Measurements from ENCODE around the gene SFT2D1.
A peak's percentile ranks its signal among the peaks of the same experiment; 100 is the strongest.
"Not testable (repeated sequence)": the region's sequence is repeated elsewhere in the genome, so short reads cannot be mapped to it uniquely, and the experiment has no call there.

SFT2D1 gene

GRCh38 chr6:166354965-166355364, 12.6 kb upstream of the SFT2D1 start:
- peaks cover 41 to 42% of the 10 kb centered on the region in 2 donors for H3K27me3 Mint-ChIP-seq
- DNase-seq = no peak
- no peaks in the 10 kb centered on the region for H3K9me3 Mint-ChIP-seq
- ATAC-seq (replicated peaks) = no peak
- H3K27ac Mint-ChIP-seq = no peak overlapping the region
- H3K4me3 Mint-ChIP-seq = no peak overlapping the region
- H3K4me1 Mint-ChIP-seq (ENCODE audit: low read depth in 2 of 2) = no peaks in the 10 kb centered on the region
- no peaks in the 10 kb centered on the region for H3K36me3 Mint-ChIP-seq (ENCODE audit: insufficient read depth)

- Mint-ChIP-seq H3K36me3 (ENCODE audit: insufficient read depth) (no peaks in the 10 kb centered on the region), H3K27ac (no peak overlapping the region), H3K27me3 (peaks cover 33 to 36% of the 10 kb centered on the region in 2 donors), H3K4me3 (no peak overlapping the region), H3K9me3 (no peaks in the 10 kb centered on the region), H3K4me1 (ENCODE audit: low read depth in 2 of 2) (no peaks in the 10 kb centered on the region)
- ATAC-seq (replicated peaks) = no peak
- no peak for DNase-seq
Observed at GRCh38 chr6:166354143-166354542, 11.8 kb upstream of the SFT2D1 start.

GRCh38 chr6:166353507-166353906, 11.2 kb upstream of the SFT2D1 start:
- no peaks in the 10 kb centered on the region for H3K9me3 Mint-ChIP-seq

GRCh38 chr6:166352923-166353322, 10.6 kb upstream of the SFT2D1 start:
- no peaks in the 10 kb centered on the region for H3K4me1 Mint-ChIP-seq (ENCODE audit: low read depth in 2 of 2)
- peaks cover 21 to 28% of the 10 kb centered on the region in 2 donors for H3K27me3 Mint-ChIP-seq
- ATAC-seq (replicated peaks) (no peak), DNase-seq (no peak)
- no peaks in the 10 kb centered on the region for H3K36me3 Mint-ChIP-seq (ENCODE audit: insufficient read depth)
- H3K9me3 Mint-ChIP-seq = no peaks in the 10 kb centered on the region
- no peak overlapping the region for H3K27ac Mint-ChIP-seq
- H3K4me3 Mint-ChIP-seq = no peak overlapping the region

More at GRCh38 chr6:166353507-166353906, 11.2 kb upstream of the SFT2D1 start:
- H3K4me3 Mint-ChIP-seq = no peak overlapping the region
- DNase-seq = no peak
- ATAC-seq (replicated peaks) = no peak
- H3K4me1 Mint-ChIP-seq (ENCODE audit: low read depth in 2 of 2) = no peaks in the 10 kb centered on the region
- no peaks in the 10 kb centered on the region for H3K36me3 Mint-ChIP-seq (ENCODE audit: insufficient read depth)
- H3K27ac Mint-ChIP-seq = no peak overlapping the region
- peaks cover 27 to 34% of the 10 kb centered on the region in 2 donors for H3K27me3 Mint-ChIP-seq

- peak; percentile 40 for ATAC-seq (replicated peaks)
- Mint-ChIP-seq H3K4me1 (ENCODE audit: low read depth in 2 of 2) (no peaks in the 10 kb centered on the region), H3K36me3 (ENCODE audit: insufficient read depth) (no peaks in the 10 kb centered on the region), H3K27ac (no peak overlapping the region), H3K9me3 (no peaks in the 10 kb centered on the region), H3K27me3 (peaks cover 21 to 28% of the 10 kb centered on the region in 2 donors), H3K4me3 (no peak overlapping the region)
- DNase-seq = no peak
Observed at GRCh38 chr6:166351715-166352285, 9.5 kb upstream of the SFT2D1 start.

DNA sequence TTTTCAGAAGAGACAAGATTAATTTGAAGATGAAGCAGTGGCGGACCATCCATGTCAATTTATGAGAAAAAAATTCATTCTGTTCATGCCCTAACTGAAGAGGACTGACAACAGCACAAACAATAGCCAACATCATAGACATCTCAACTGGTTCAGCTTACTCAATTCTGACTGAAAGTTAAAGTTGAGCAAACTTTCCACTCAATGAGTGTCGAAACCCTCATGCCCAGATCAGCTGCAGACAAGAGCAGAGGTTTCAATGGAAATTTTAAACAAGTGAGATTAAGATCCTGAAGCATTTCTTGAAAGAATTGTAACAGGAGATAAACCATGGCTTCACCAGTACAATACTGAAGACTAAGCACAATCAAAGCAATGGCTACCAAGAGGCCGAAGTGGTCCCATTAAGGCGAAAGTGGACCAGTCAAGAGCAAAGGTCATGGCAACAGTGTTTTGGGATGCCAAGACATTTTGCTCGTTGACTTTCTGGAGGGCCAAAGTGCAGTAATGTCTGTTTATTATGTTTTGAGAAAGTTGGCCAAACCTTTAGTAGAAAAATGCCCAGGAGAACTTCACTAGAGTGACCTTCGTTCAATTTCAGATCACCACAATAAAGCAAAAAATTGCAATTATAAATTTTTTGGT, 6.1 kb upstream of the SFT2D1 start:
- no peaks in the 10 kb centered on the region for H3K4me1 Mint-ChIP-seq (ENCODE audit: low read depth in 2 of 2)
- no peaks in the 10 kb centered on the region for H3K36me3 Mint-ChIP-seq (ENCODE audit: insufficient read depth)
- no peak for ATAC-seq (replicated peaks)
- H3K9me3 Mint-ChIP-seq = no peaks in the 10 kb centered on the region
- no peak overlapping the region for H3K4me3 Mint-ChIP-seq
- no peak overlapping the region for H3K27ac Mint-ChIP-seq
- peaks cover 8 to 10% of the 10 kb centered on the region in 2 donors for H3K27me3 Mint-ChIP-seq
- DNase-seq = no peak

DNA sequence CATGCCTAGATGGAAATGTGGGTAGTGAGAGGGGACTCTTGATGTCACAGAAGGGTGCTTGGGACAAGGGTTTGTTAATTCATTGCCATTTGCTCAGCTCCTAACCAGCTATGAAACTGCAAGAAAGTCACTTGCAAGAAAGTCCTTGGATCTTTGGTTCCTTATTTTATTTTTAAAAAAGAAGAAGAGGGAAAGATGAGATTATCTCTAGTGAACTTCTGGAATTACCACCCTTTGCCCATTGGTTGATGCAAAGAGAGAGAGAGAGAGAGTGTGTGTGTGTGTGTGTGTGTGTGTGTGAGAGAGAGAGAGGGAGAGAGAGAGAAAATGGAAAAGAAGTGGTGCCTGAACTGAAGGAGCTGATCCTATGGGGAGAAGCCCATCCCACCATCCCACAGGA, 4.6 kb upstream of the SFT2D1 start:
- H3K4me3 Mint-ChIP-seq = no peak overlapping the region
- peaks cover 3% of the 10 kb centered on the region for H3K36me3 Mint-ChIP-seq (ENCODE audit: insufficient read depth)
- no peak for ATAC-seq (replicated peaks)
- H3K27me3 Mint-ChIP-seq = peaks cover 5% of the 10 kb centered on the region in 2 donors
- no peaks in the 10 kb centered on the region for H3K9me3 Mint-ChIP-seq
- H3K4me1 Mint-ChIP-seq (ENCODE audit: low read depth in 2 of 2) = no peaks in the 10 kb centered on the region
- H3K27ac Mint-ChIP-seq = no peak overlapping the region
- no peak for DNase-seq

DNA sequence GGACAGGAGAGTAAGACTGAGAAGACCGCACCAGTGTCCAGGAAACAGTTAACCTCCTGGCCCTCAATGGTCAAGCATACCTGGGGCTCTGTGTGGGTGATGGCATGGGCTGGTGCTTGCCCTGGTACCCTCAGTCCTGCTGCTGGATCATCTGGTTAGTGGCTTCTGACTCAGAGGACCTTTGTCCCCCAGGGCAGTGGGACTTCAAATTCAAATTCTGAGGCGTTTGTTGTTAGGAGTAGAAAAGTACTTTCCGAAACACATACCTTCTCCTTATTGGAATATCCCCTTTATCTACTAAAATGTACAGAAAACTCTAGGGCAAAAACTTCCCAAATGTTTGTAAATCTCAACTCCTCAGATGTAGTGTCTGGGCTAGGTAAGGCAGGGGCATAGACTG, 4.1 kb upstream of the SFT2D1 start:
- H3K27me3 Mint-ChIP-seq = no peaks in the 10 kb centered on the region
- peaks cover 7% of the 10 kb centered on the region for H3K36me3 Mint-ChIP-seq (ENCODE audit: insufficient read depth)
- H3K4me3 Mint-ChIP-seq = no peak overlapping the region
- H3K27ac Mint-ChIP-seq = no peak overlapping the region
- H3K4me1 Mint-ChIP-seq (ENCODE audit: low read depth in 2 of 2) = peaks cover 3 to 5% of the 10 kb centered on the region in 2 donors
- ATAC-seq (replicated peaks) (no peak), DNase-seq (no peak)
- H3K9me3 Mint-ChIP-seq = no peaks in the 10 kb centered on the region

DNA sequence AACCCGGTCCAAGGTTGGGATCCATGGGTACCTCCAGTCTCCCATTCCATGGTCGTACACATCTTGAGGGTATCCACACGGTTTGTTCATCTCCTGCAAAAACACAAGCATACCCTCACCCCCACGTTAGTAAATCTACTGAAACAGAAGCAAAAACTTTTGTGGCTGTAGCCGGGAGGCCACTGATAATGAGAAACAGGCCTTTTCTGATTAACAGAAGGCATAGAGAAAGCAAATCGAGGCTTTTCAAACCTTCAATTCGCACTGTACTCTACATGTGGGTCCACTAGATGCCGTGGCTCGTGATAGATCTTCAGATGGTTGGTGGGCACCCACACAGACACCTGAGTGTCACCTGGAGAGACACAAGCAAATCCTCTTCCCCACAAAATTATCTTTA, 3.3 kb upstream of the SFT2D1 start:
- H3K36me3 Mint-ChIP-seq (ENCODE audit: insufficient read depth) = not testable (repeated sequence)

GRCh38 chr6:166344921-166345320, 2.6 kb upstream of the SFT2D1 start:
- not testable (repeated sequence) for H3K27me3 Mint-ChIP-seq; H3K9me3 Mint-ChIP-seq; H3K36me3 Mint-ChIP-seq (ENCODE audit: insufficient read depth); ATAC-seq (replicated peaks); H3K4me1 Mint-ChIP-seq (ENCODE audit: low read depth in 2 of 2); DNase-seq; H3K4me3 Mint-ChIP-seq; H3K27ac Mint-ChIP-seq

More for the DNA sequence above, 3.3 kb upstream of the SFT2D1 start:
- ATAC-seq (replicated peaks); H3K4me3 Mint-ChIP-seq; H3K9me3 Mint-ChIP-seq; DNase-seq; H3K27me3 Mint-ChIP-seq; H3K4me1 Mint-ChIP-seq (ENCODE audit: low read depth in 2 of 2); H3K27ac Mint-ChIP-seq: not testable (repeated sequence)

- Mint-ChIP-seq H3K9me3 (no peaks in the 10 kb centered on the region), H3K4me3 (no peak overlapping the region), H3K27ac (no peak overlapping the region), H3K27me3 (no peaks in the 10 kb centered on the region), H3K4me1 (ENCODE audit: low read depth in 2 of 2) (peaks cover 5 to 8% of the 10 kb centered on the region in 2 donors), H3K36me3 (ENCODE audit: insufficient read depth) (peaks cover 7% of the 10 kb centered on the region)
- DNase-seq (no peak), ATAC-seq (replicated peaks) (no peak)
Observed at GRCh38 chr6:166344240-166344639, 1.9 kb upstream of the SFT2D1 start.

- no peak for DNase-seq
- no peaks in the 10 kb centered on the region for H3K9me3 Mint-ChIP-seq
- H3K27ac Mint-ChIP-seq = peak overlapping the region; percentile 87 to 88
- ATAC-seq (replicated peaks) = no peak
- peaks cover 8% of the 10 kb centered on the region in 2 donors for H3K4me1 Mint-ChIP-seq (ENCODE audit: low read depth in 2 of 2)
- no peaks in the 10 kb centered on the region for H3K27me3 Mint-ChIP-seq
- peak overlapping the region in 1 of 2 donors; percentile 83 for H3K4me3 Mint-ChIP-seq
- H3K36me3 Mint-ChIP-seq (ENCODE audit: insufficient read depth) = peaks cover 7% of the 10 kb centered on the region
Observed at GRCh38 chr6:166343150-166343487, 774 bp upstream of the SFT2D1 start.

GRCh38 chr6:166341977-166342348, 382 bp downstream of the SFT2D1 start:
- Mint-ChIP-seq H3K4me1 (ENCODE audit: low read depth in 2 of 2) (peaks cover 13 to 14% of the 10 kb centered on the region in 2 donors), H3K27me3 (no peaks in the 10 kb centered on the region), H3K9me3 (no peaks in the 10 kb centered on the region), H3K27ac (peak overlapping the region; percentile 87 to 88), H3K36me3 (ENCODE audit: insufficient read depth) (peaks cover 7% of the 10 kb centered on the region), H3K4me3 (peak overlapping the region in 1 of 2 donors; percentile 83)
- peak; percentile 29 for ATAC-seq (replicated peaks)
- DNase-seq = no peak

DNA sequence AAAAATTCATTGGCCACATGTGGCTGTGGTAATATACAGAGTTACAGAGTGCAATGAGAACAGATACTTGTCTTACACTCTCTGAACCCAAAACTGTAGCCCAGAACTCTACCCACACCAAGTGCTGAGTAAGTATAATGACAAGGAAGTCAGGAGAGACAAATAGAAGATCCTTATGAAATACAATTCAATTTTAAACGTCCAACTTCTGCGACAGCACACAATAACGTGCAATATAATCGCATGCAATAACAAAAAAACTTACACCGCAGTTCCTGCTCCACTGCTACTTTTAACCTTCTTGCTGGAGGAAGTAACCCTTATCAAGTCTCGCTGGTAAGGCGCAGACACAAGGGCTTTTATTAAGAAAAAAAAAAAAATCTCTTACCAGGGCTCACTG, 881 bp downstream of the SFT2D1 start:
- ATAC-seq (replicated peaks) (peak; percentile 45), DNase-seq (no peak)
- H3K36me3 Mint-ChIP-seq (ENCODE audit: insufficient read depth) = peaks cover 11% of the 10 kb centered on the region
- peaks cover 16 to 17% of the 10 kb centered on the region in 2 donors for H3K4me1 Mint-ChIP-seq (ENCODE audit: low read depth in 2 of 2)
- H3K27ac Mint-ChIP-seq = peak overlapping the region; percentile 87 to 88
- H3K4me3 Mint-ChIP-seq = peak overlapping the region in 1 of 2 donors; percentile 83
- no peaks in the 10 kb centered on the region for H3K9me3 Mint-ChIP-seq
- no peaks in the 10 kb centered on the region for H3K27me3 Mint-ChIP-seq

All from effector memory CD8-positive, alpha-beta T cell (primary cell).